HepG2 (cell line): ENCODE results near the gene DMRTB1. TPM values are rescaled to one million over a fixed set of nuclear protein-coding genes. Genes with fewer than 3 reads are reported as not detected.

ENCODE experiments used
- ATAC-seq: fragments of 200-7000 bp; cut with Tn5 transposase; 3 replicates; pipeline ENCODE4 v1.9.1; 2020; ENCODE audit warnings: mild to moderate bottlenecking, moderate library complexity
- BruUV-seq: library from RNA; stranded (reverse); fragments of 400-500 nt; replicated peaks from 2 replicates; lab custom pipeline; 2021; lab: Mats Ljungman, UMichigan
- CTCF ChIA-PET: fragments of 300-600 bp; formaldehyde crosslinking; extraction: SDS; loops from one replicate; lab custom pipeline; 2021; ENCODE audit warnings: low total read pairs, inconsistent platforms, low intra/inter-chr PET ratio; lab: Yijun Ruan, JAX
- POLR2A ChIA-PET: fragments of 350-600 bp; sonication (Branson Sonifier 250); formaldehyde crosslinking; loops from one replicate; lab custom pipeline; 2020; ENCODE audit warnings: antibody characterized with exemption, inconsistent platforms; lab: Yijun Ruan, JAX
- DNase-seq: peaks from one replicate; pipeline ENCODE4 v3.0.0-alpha.2; 2015; ENCODE audit warnings: low spot score
- FAIRE-seq: peaks from 3 replicates; lab custom pipeline; 2011; peaks lifted over from hg19 to GRCh38; lab: Jason Lieb, UNC
- H2AFZ ChIP-seq: one replicate; pipeline ENCODE4 v1.6.1; 2011; ENCODE audit warnings: low read length, inconsistent platforms
- H3K27ac ChIP-seq: fragments of 300-600 bp; 3 replicates; pipeline ENCODE4 v1.8.0; 2011; ENCODE audit warnings: mixed run types, mild to moderate bottlenecking, mixed read lengths, low read length, inconsistent platforms; ENCODE audit not compliant: insufficient read depth; ENCODE audit errors: extremely low read length
- H3K27me3 ChIP-seq, 2 experiments: fragments of 200-600 bp in 1 of 2; 2 replicates in 1 of 2; 3 replicates in 1 of 2; pipeline versions ENCODE4 v1.6.0 to v1.8.0; 2011; ENCODE audit warnings: low read length in 2 of 2, mild to moderate bottlenecking in 2 of 2, moderate library complexity in 2 of 2, inconsistent platforms in 1 of 2; ENCODE audit not compliant: insufficient read depth in 2 of 2, control insufficient read depth in 1 of 2
- H3K36me3 ChIP-seq, 2 experiments: fragments of 200-600 bp in 1 of 2; replicated peaks in 1 of 2; 2 replicates in 1 of 2; 3 replicates in 1 of 2; pipeline versions ENCODE4 v1.5.1 to v1.8.0; 2011; ENCODE audit warnings: low read length in 2 of 2, inconsistent platforms in 1 of 2; ENCODE audit not compliant: insufficient read depth in 2 of 2, control insufficient read depth in 1 of 2
- H3K4me1 ChIP-seq: 2 replicates; pipeline ENCODE4 v1.5.1; 2012; ENCODE audit warnings: low read length, inconsistent platforms; ENCODE audit not compliant: insufficient read depth
- H3K4me2 ChIP-seq: 2 replicates; pipeline ENCODE4 v1.6.0; 2011; ENCODE audit warnings: low read depth, low read length, inconsistent platforms
- H3K4me3 ChIP-seq, 3 experiments: fragments of 200-600 bp in 1 of 3; sonication (generic), shearing (Covaris generic) in 1 of 3; replicated peaks in 1 of 3; 2 replicates each; pipeline ENCODE4 v1.5.1; 2011 to 2016; ENCODE audit warnings: low read length in 3 of 3, inconsistent platforms in 2 of 3, low read depth in 2 of 3, mild to moderate bottlenecking in 2 of 3, control low read depth in 1 of 3, mixed read lengths in 1 of 3; ENCODE audit not compliant: insufficient read depth in 1 of 3
- H3K79me2 ChIP-seq: one replicate; pipeline ENCODE4 v1.6.1; 2011; ENCODE audit warnings: low read length, inconsistent platforms; ENCODE audit not compliant: insufficient read depth
- H3K9ac ChIP-seq: 2 replicates; pipeline ENCODE4 v1.6.0; 2011; ENCODE audit warnings: mild to moderate bottlenecking, low read depth, low read length, inconsistent platforms; ENCODE audit not compliant: insufficient read depth
- H3K9me3 ChIP-seq: 2 replicates; pipeline ENCODE4 v1.5.1; 2012; ENCODE audit warnings: mild to moderate bottlenecking, low read length
- H4K20me1 ChIP-seq: 2 replicates; pipeline ENCODE4 v1.6.0; 2011; ENCODE audit warnings: inconsistent platforms, mild to moderate bottlenecking, low read length, moderate library complexity; ENCODE audit not compliant: insufficient read depth
- CC2D1A ChIP-seq: sonication (generic); formaldehyde crosslinking; IDR thresholded peaks from 2 replicates; pipeline ENCODE4 v1.8.1; 2023; ENCODE audit warnings: mild to moderate bottlenecking, missing genetic modification reagents
- PRMT3 ChIP-seq: sonication (generic); formaldehyde crosslinking; IDR thresholded peaks from 2 replicates; pipeline ENCODE4 v1.8.1; 2022; ENCODE audit warnings: low read depth, mild to moderate bottlenecking, moderate library complexity, missing genetic modification reagents, borderline replicate concordance
- SKI ChIP-seq: fragments of 450-650 bp; IDR thresholded peaks from one replicate; pipeline ENCODE4 v1.6.1; 2018; ENCODE audit warnings: mild to moderate bottlenecking; ENCODE audit not compliant: partially characterized antibody
- SUZ12 ChIP-seq: fragments of 150-350 bp; IDR thresholded peaks from 2 replicates; pipeline ENCODE4 v1.6.1; 2014; ENCODE audit warnings: low read depth, low read length
- ZNF317 ChIP-seq: sonication (generic); formaldehyde crosslinking; IDR thresholded peaks from 2 replicates; pipeline ENCODE4 v1.5.0; 2020; ENCODE audit warnings: mild to moderate bottlenecking, missing genetic modification reagents
- ZNF646 ChIP-seq: sonication (generic); formaldehyde crosslinking; IDR thresholded peaks from 2 replicates; pipeline ENCODE4 v1.9.0; 2021; ENCODE audit warnings: mild to moderate bottlenecking, missing genetic modification reagents
- ZNF7 ChIP-seq: IDR thresholded peaks from 2 replicates; pipeline ENCODE4 v1.6.1; 2016; ENCODE audit warnings: missing biosample characterization, missing genetic modification reagents
- ZNF850 ChIP-seq: sonication (generic); formaldehyde crosslinking; conservative IDR thresholded peaks from 2 replicates; pipeline ENCODE4 v1.9.0; 2021; ENCODE audit warnings: mild to moderate bottlenecking, missing genetic modification reagents
- ZSCAN31 ChIP-seq: sonication (generic); formaldehyde crosslinking; IDR thresholded peaks from 2 replicates; pipeline ENCODE4 v1.5.0; 2020; ENCODE audit warnings: low read depth, mild to moderate bottlenecking, missing genetic modification reagents
- WGBS: methylation state at CpG from one replicate; pipeline ENCODE4 v1.1.6; 2017; ENCODE audit warnings: low lambda C conversion rate; 5-methylcytosine and 5-hydroxymethylcytosine counted together
- in situ Hi-C: cut with HindIII; loops from 2 replicates; pipeline ENCODE4 v1.10.0; 2017; ENCODE audit warnings: low pct_unique_long_range_greater_than_20kb; ENCODE audit not compliant: extremely low pct_ligation_motif_present
- intact Hi-C: fragments of 100-400 bp; cut with micrococcal nuclease; formaldehyde crosslinking; loops from one replicate; pipeline ENCODE4 v1.10.0; 2022; ENCODE audit not compliant: unreplicated experiment
- polyA plus RNA-seq, 8 experiments: library from polyadenylated mRNA; depleted of rRNA in 3 of 8; stranded (reverse) in 7 of 8; unstranded in 1 of 8; fragments of >200 nt; fragmentation: Illumina TruSeq in 4 of 8; extraction: Trizol in 4 of 8; gene quantifications; 2 replicates each; pipeline versions ENCODE4 v1.2.1 to v1.2.3, GENCODE V29; 2011 to 2016; ENCODE audit warnings: low read depth in 4 of 8, missing spikeins in 1 of 8, mixed read lengths in 1 of 8; ENCODE audit not compliant: insufficient read depth in 1 of 8
- total RNA-seq, 5 experiments: library from RNA; depleted of rRNA; stranded (reverse); fragments of >200 nt; fragmentation: Illumina TruSeq; extraction: Trizol; gene quantifications; 2 replicates each; pipeline ENCODE4 v1.2.3, GENCODE V29; 2016; ENCODE audit warnings: low read depth in 1 of 5
- TF ChIP-seq, protein P1 (sequence below): sonication (generic); formaldehyde crosslinking; IDR thresholded peaks from 2 replicates; pipeline ENCODE4 v1.4.0; 2020; ENCODE audit warnings: mild to moderate bottlenecking, missing genetic modification reagents
- TF ChIP-seq, protein P2 (sequence below): IDR thresholded peaks from 2 replicates; pipeline ENCODE4 v1.6.1; 2016; ENCODE audit warnings: mild to moderate bottlenecking, missing biosample characterization, missing genetic modification reagents

DMRTB1 gene
- total and polyA plus RNA-seq, 2 of the 13 experiments (the other 11 are each of a cell fraction or from before 2014, with no cell fraction given), result not detected

DNA sequence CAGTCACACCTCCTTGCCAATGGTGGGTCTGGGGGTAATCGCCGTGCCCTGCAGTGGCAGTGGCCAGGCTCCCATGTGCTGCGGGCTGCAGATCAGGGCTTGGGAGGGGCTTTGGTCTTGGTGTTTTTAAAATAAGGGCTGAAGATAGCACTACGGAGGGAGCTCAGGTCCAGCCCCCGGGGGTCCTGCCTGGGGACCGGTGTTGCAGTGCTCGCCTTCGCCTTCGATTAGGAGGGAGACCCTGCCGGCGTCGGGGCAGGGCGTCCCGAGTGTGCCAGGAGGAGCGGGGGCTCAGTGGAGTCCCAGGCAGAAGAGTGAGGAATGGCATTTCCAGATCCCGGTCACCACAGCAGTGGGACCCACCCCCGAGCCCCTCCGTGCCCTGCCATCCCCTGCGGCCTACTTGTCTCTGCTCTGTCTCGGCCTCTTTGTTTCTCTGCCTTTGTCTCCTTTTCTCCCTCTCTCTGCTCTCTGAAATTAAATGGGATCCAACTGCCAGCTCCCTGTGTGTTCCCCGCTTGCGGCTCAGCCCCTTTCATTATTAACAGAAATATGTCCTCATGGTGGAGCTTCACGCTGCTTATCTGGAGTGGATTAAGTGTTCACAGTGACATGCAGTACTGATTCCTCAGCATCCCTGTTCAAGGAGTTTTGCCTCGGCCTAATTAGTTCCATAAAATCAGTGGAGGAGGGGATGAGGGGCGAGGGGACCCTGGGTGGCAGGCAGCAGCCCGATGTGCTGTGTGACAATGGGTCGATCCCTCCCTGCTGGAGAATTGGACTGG is 44.4 kb downstream of the DMRTB1 start:
- peaks cover 10 to 62% of the 10 kb centered on the region in 2 experiments; a peak in 4 of 5 replicates for H3K27me3 ChIP-seq
- FAIRE-seq (no peak), DNase-seq (no peak), ATAC-seq (no peak)
- BruUV-seq, result no TSS peak
- no peaks in the 10 kb centered on the region for H3K9me3 ChIP-seq
- CTCF ChIA-PET, result no interaction called here
- POLR2A ChIA-PET, result no interaction called here
- no peak overlapping the region for H3K4me2 ChIP-seq
- H3K4me1 ChIP-seq, result no peaks in the 10 kb centered on the region
- H3K9ac ChIP-seq, result no peak overlapping the region
- WGBS, result 34% methylated on average over 15 of the region's 27 CpGs
- H3K4me3 ChIP-seq, result no peak overlapping the region
- H2AFZ ChIP-seq, result no peak overlapping the region
- TF ChIP-seq, protein P1, sequence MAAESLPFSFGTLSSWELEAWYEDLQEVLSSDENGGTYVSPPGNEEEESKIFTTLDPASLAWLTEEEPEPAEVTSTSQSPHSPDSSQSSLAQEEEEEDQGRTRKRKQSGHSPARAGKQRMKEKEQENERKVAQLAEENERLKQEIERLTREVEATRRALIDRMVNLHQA (CRISPR knock-in tag), result no peak
- TF ChIP-seq PRMT3 (CRISPR knock-in tag) (no peak), ZNF646 (CRISPR knock-in tag) (no peak), ZNF317 (CRISPR knock-in tag) (no peak), ZNF7 (CRISPR knock-in tag) (no peak), ZSCAN31 (no peak), SKI (no peak), ZNF850 (CRISPR knock-in tag) (no peak), SUZ12 (no peak), CC2D1A (CRISPR knock-in tag) (no peak)
- TF ChIP-seq, protein P2, sequence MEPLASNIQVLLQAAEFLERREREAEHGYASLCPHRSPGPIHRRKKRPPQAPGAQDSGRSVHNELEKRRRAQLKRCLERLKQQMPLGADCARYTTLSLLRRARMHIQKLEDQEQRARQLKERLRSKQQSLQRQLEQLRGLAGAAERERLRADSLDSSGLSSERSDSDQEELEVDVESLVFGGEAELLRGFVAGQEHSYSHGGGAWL (CRISPR knock-in tag), result no peak
- H3K36me3 ChIP-seq, result no peaks in the 10 kb centered on the region
- intact Hi-C loops, result no loop called here
- H4K20me1 ChIP-seq, result no peaks in the 10 kb centered on the region
- no peaks in the 10 kb centered on the region for H3K79me2 ChIP-seq
- in situ Hi-C loops, result no loop called here
- no peak overlapping the region for H3K27ac ChIP-seq
